ENCODE results near the gene ZNF575. TPM values are rescaled to one million over a fixed set of nuclear protein-coding genes. Genes with fewer than 3 reads are reported as not detected.
A peak's percentile ranks its signal among the peaks of the same experiment; 100 is the strongest.
"Not testable (repeated sequence)": the region's sequence is repeated elsewhere in the genome, so short reads cannot be mapped to it uniquely, and the experiment has no call there.

ZNF575 gene
- polyA plus RNA-seq, 6 donors from 2014 or later = 0.39 to 2.2 (median 1.6) TPM

DNA sequence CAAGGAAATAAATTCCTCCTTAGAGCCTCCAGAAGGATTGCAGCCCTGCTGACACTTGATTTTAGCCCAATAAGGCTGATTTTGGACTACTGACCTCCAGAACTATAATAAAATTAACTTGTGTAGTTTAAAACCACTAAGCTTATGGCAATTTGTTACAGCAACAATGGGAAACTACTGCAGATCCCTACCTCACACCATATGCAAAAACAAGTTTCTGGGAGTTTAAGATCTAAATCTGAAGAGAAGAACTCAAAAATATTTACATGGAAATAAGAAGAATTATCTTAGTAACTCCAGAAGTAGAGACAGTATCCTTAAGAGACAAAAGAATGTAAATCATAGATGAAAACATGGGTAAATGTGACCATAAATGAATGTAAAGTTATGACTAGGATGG lies 5.9 kb downstream of the ZNF575 start:
- DNase-seq = no peak
- Mint-ChIP-seq H3K27ac (no peak overlapping the region), H3K36me3 (peaks cover 26% of the 10 kb centered on the region in 2 donors), H3K4me1 (peaks cover 4 to 11% (median 4%) of the 10 kb centered on the region in 3 donors), H3K4me3 (no peak overlapping the region), H3K27me3 (no peaks in the 10 kb centered on the region), H3K9me3 (peaks cover 0 to 10% (median 5%) of the 10 kb centered on the region in 7 donors)
- ATAC-seq (ENCODE audit: low read depth in 2 of 2) = no peak

DNA sequence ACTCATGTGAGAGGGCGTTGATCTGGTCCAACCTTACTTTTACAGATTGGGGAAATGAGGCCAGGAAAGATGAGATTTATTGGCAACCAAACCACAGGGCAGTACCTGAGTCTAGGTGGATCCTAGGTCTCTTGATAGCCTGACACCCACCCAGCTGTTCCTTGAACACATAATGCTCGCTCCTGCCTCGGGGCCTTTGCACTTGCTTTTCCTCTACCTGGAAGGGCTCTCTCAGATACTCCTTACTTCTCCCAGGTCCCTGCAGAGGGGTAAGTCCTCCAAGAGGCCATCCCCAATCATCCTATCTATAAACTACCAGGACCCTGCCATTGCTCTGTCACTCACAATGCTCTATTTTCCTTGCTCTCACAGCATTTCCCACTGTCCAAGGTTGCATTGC lies 7.4 kb downstream of the ZNF575 start:
- H3K4me1 Mint-ChIP-seq = peaks cover 2 to 3% (median 3%) of the 10 kb centered on the region in 3 donors
- ATAC-seq (ENCODE audit: low read depth in 2 of 2) (no peak), DNase-seq (no peak)
- peaks cover 0 to 10% (median 5%) of the 10 kb centered on the region in 7 donors for H3K9me3 Mint-ChIP-seq
- peaks cover 26 to 32% of the 10 kb centered on the region in 2 donors for H3K36me3 Mint-ChIP-seq
- H3K4me3 Mint-ChIP-seq = no peak overlapping the region
- peak overlapping the region in 1 of 6 donors; percentile 85 for H3K27ac Mint-ChIP-seq
- H3K27me3 Mint-ChIP-seq = no peaks in the 10 kb centered on the region

DNA sequence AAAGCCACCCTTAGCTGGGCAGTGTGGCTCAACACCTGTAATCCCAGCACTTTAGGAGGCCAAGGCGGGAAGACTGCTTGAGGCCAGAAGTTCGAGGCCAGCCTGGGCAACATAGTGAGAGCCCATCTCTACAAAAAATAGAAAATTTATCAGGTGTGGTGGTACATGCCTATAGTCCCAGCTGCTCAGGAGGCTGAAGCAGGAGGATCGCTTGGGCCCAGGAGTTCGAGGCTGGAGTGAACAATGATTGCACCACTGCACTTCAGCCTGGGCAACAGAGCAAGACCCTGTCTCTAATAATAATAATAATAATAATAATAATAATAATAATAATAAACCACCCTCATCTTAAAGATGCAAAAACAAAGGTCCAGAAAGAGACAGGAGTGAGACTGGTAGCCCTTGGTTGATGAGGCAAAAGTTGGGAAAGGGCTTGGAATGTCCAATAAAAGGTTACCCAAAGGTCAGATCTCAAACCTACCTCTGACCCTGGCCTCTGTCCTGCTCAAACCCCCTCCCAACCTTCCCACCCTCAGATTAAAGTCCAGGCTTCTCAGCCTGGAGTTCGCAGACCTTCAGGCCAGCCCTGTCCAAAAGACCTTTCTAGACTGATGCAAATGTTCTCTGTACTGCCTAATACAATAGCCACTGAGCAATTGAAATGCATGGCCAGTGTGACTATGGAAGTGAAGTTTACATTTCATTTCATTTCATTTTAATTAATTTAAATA lies 9.1 kb downstream of the ZNF575 start:
- DNase-seq (no peak), ATAC-seq (ENCODE audit: low read depth in 2 of 2) (no peak)
- H3K4me3 Mint-ChIP-seq = no peak overlapping the region
- peaks cover 0 to 2% (median 0%) of the 10 kb centered on the region in 3 donors for H3K4me1 Mint-ChIP-seq
- H3K36me3 Mint-ChIP-seq = peaks cover 26 to 34% of the 10 kb centered on the region in 2 donors
- H3K27ac Mint-ChIP-seq = no peak overlapping the region
- H3K27me3 Mint-ChIP-seq = no peaks in the 10 kb centered on the region
- H3K9me3 Mint-ChIP-seq = peaks cover 0 to 10% (median 5%) of the 10 kb centered on the region in 7 donors

- Mint-ChIP-seq H3K27me3 (no peaks in the 10 kb centered on the region), H3K27ac (no peak overlapping the region), H3K4me1 (peaks cover 0 to 2% (median 0%) of the 10 kb centered on the region in 3 donors), H3K36me3 (peaks cover 17 to 25% of the 10 kb centered on the region in 2 donors), H3K4me3 (no peak overlapping the region), H3K9me3 (peaks cover 0 to 4% (median 3%) of the 10 kb centered on the region in 7 donors)
- ATAC-seq (ENCODE audit: low read depth in 2 of 2) = no peak
- DNase-seq = no peak
Measured at GRCh38 chr19:43544077-43544476, 11.1 kb downstream of the ZNF575 start.

- no peak for DNase-seq
- Mint-ChIP-seq H3K4me1 (no peaks in the 10 kb centered on the region), H3K27ac (peak overlapping the region in 3 of 6 donors; percentile 60 to 97 (median 82)), H3K4me3 (no peak overlapping the region), H3K27me3 (no peaks in the 10 kb centered on the region), H3K36me3 (peaks cover 9 to 20% of the 10 kb centered on the region in 2 donors), H3K9me3 (no peaks in the 10 kb centered on the region)
- ATAC-seq (ENCODE audit: low read depth in 2 of 2) = no peak
Measured at GRCh38 chr19:43545276-43545675, 12.3 kb downstream of the ZNF575 start.

GRCh38 chr19:43545981-43546380 lies 13.0 kb downstream of the ZNF575 start:
- Mint-ChIP-seq H3K4me1 (no peaks in the 10 kb centered on the region), H3K27ac (peak overlapping the region in 2 of 6 donors; percentile 60 to 97), H3K36me3 (peaks cover 5 to 21% of the 10 kb centered on the region in 2 donors), H3K27me3 (no peaks in the 10 kb centered on the region), H3K4me3 (no peak overlapping the region), H3K9me3 (no peaks in the 10 kb centered on the region)
- DNase-seq = no peak
- ATAC-seq (ENCODE audit: low read depth in 2 of 2) = no peak

DNA sequence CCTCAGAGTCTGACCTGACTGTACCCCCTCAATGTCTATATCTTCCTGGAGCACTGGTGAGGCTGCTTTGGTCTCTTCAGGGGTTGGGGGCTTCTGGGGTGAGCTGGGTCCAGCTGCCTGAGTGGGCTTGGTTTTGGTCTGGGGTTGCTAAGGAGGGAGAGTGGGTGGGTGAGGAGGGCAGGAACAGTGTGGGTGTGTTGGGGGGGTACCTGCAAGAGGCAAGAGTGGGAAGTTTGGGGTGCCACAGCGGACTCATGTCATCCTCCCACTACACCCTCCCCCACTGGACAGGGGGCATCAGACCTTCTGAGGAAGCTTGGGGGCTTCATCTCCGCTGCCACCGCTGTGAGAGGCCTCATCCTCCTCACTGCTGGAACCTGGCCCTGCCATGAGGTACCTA lies 13.6 kb downstream of the ZNF575 start:
- Mint-ChIP-seq H3K36me3 (peaks cover 4 to 26% of the 10 kb centered on the region in 2 donors), H3K9me3 (no peaks in the 10 kb centered on the region), H3K4me3 (no peak overlapping the region), H3K4me1 (peaks cover 0 to 4% (median 3%) of the 10 kb centered on the region in 3 donors), H3K27ac (peak overlapping the region in 1 of 6 donors; percentile 88), H3K27me3 (no peaks in the 10 kb centered on the region)
- ATAC-seq (ENCODE audit: low read depth in 2 of 2) = no peak
- no peak for DNase-seq

- not testable (repeated sequence) for H3K4me1 Mint-ChIP-seq; DNase-seq; H3K4me3 Mint-ChIP-seq; ATAC-seq (ENCODE audit: low read depth in 2 of 2); H3K27ac Mint-ChIP-seq; H3K9me3 Mint-ChIP-seq; H3K27me3 Mint-ChIP-seq
- H3K36me3 Mint-ChIP-seq = peaks cover 5 to 31% of the 10 kb centered on the region in 2 donors
Measured at GRCh38 chr19:43547926-43548325, 14.9 kb downstream of the ZNF575 start.

- H3K4me1 Mint-ChIP-seq = peaks cover 0 to 8% (median 6%) of the 10 kb centered on the region in 3 donors
- no peak overlapping the region for H3K27ac Mint-ChIP-seq
- H3K36me3 Mint-ChIP-seq = peaks cover 5 to 31% of the 10 kb centered on the region in 2 donors
- no peaks in the 10 kb centered on the region for H3K9me3 Mint-ChIP-seq
- no peak overlapping the region for H3K4me3 Mint-ChIP-seq
- ATAC-seq (ENCODE audit: low read depth in 2 of 2) (no peak), DNase-seq (no peak)
- H3K27me3 Mint-ChIP-seq = no peaks in the 10 kb centered on the region
Measured at GRCh38 chr19:43548706-43549105, 15.7 kb downstream of the ZNF575 start.

DNA sequence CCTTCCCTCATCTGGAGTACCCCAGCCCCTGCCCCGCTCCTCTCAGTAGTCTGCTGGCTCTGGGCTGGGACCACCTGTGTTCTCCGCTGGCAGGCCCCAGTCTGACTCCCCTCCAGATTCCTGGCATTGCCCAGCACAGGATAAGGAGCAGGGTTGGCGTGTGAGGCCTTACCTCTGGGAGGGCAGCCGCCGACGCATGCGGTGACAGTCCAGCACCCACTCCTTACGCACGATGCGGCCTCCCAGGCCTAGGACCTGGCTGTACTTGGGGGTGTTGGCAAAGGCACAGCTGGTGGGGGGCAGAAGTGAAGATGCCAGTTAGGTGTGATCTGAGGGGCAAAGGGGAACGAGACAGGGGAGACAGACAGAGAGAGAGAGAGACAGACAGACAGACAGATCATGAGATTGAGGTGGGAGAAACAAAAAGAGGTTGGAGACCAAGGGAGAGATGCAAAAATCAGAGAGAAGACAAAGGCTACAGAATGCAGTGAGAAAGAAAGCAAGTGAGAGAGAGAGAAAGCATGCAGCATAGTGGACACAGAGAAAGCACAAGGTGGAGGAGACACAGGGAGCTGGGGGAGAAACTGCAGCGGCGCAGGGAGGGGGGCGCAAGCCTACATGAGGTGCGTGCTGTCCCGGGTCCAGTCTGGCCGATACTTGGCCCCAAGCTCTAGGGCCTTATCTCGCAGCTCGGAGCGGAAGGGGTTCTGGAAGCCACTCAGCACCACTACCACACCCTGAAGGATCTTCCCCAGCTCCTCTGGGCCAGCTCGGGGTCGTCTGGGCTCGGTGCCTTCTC lies 18.6 kb downstream of the ZNF575 start:
- Mint-ChIP-seq H3K4me3 (no peak overlapping the region), H3K27me3 (no peaks in the 10 kb centered on the region), H3K4me1 (peaks cover 9 to 24% (median 16%) of the 10 kb centered on the region in 3 donors), H3K9me3 (no peaks in the 10 kb centered on the region), H3K27ac (peak overlapping the region in 4 of 6 donors; percentile 59 to 78 (median 72)), H3K36me3 (peaks cover 10 to 22% of the 10 kb centered on the region in 2 donors)
- DNase-seq = no peak
- no peak for ATAC-seq (ENCODE audit: low read depth in 2 of 2)

DNA sequence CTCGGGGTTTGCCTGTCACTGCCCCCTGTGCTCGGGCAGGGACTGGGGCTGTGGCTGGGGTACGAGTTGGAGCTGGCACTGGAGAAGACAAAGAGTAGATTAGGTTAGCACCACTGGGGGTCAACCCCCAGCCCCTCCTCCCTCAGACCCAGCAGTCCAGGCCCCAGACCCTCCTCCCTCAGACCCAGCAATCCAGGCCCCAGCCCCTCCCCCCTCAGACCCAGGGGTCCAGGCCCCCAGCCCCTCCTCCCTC lies 19.1 kb downstream of the ZNF575 start:
- ATAC-seq (ENCODE audit: low read depth in 2 of 2) = no peak
- H3K36me3 Mint-ChIP-seq = peaks cover 10 to 22% of the 10 kb centered on the region in 2 donors

DNA sequence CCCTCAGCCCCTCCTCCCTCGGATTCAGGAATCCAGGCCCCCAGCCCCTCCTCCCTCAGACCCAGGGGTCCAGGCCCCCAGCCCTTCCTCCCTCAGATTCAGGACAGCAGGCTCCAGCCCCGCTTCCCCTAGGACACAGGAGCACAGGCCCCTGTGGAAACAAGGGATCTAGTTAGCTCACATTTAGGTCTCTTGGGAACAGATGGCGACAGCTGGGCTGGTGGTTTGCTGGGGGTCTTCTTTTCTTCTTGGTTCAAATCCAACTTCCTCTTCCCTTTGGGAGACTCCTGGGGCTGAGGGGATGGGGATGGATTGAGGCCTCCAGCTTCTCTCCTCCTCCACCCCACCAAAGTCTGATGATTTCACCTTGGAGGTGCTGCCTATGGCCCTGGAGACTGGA lies 19.6 kb downstream of the ZNF575 start:
- peaks cover 9 to 24% (median 16%) of the 10 kb centered on the region in 3 donors for H3K4me1 Mint-ChIP-seq
- H3K27me3 Mint-ChIP-seq = no peaks in the 10 kb centered on the region
- H3K36me3 Mint-ChIP-seq = peaks cover 10 to 22% of the 10 kb centered on the region in 2 donors
- no peaks in the 10 kb centered on the region for H3K9me3 Mint-ChIP-seq
- H3K4me3 Mint-ChIP-seq = no peak overlapping the region
- peak overlapping the region in 1 of 6 donors; percentile 69 for H3K27ac Mint-ChIP-seq
- ATAC-seq (ENCODE audit: low read depth in 2 of 2) = no peak
- DNase-seq = no peak

More for the DNA sequence above, 19.1 kb downstream of the ZNF575 start:
- no peaks in the 10 kb centered on the region for H3K27me3 Mint-ChIP-seq
- peaks cover 9 to 24% (median 16%) of the 10 kb centered on the region in 3 donors for H3K4me1 Mint-ChIP-seq
- H3K4me3 Mint-ChIP-seq = no peak overlapping the region
- H3K9me3 Mint-ChIP-seq = no peaks in the 10 kb centered on the region
- DNase-seq = no peak
- peak overlapping the region in 2 of 6 donors; percentile 67 to 78 for H3K27ac Mint-ChIP-seq

DNA sequence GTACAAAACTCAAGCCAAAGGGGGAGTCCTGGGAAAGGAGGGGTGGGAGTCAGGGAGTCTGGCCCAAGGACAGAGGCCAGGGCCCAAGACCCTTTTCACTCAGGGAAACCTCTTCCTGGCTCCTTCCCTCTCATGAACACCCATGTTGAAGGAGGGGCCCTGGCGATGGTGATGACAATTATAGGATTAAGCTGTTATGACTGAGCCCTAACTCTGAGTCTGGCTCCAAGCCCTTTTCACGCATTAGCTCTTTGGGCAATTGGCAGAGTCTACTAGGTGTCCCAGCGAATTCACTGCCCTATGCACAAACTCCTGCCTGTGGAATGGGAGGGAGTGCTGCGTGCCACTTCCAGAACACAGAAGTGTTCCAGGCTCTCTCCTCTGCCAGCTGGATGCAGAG lies 20.7 kb downstream of the ZNF575 start:
- Mint-ChIP-seq H3K27ac (peak overlapping the region in 3 of 6 donors; percentile 38 to 64 (median 49)), H3K4me3 (peak overlapping the region in 1 of 8 donors; percentile 15), H3K9me3 (no peaks in the 10 kb centered on the region), H3K27me3 (no peaks in the 10 kb centered on the region), H3K4me1 (peaks cover 9 to 24% (median 16%) of the 10 kb centered on the region in 3 donors), H3K36me3 (peaks cover 10 to 22% of the 10 kb centered on the region in 2 donors)
- DNase-seq (no peak), ATAC-seq (ENCODE audit: low read depth in 2 of 2) (no peak)

All from naive B cell (primary cell).